ENCODE data around the gene OR7C1.

Gene OR7C1

GRCh38 chr19:14758816-14759215 lies 76.2 kb downstream of the OR7C1 start:
- peak; percentile 57 for DNase-seq (ENCODE audit: low read depth, low spot score)
- Histone ChIP-seq H3K4me3 (ENCODE audit: insufficient read length, low read depth) (peak overlapping the region; percentile 15), H3K4me1 (ENCODE audit: insufficient read depth, insufficient read length) (no peaks in the 10 kb centered on the region), H3K9ac (ENCODE audit: insufficient read length, low read depth) (no peak overlapping the region), H3K27me3 (ENCODE audit: insufficient read depth, insufficient read length) (peaks cover 5% of the 10 kb centered on the region), H3K36me3 (ENCODE audit: insufficient read depth, insufficient read length, low read length) (no peaks in the 10 kb centered on the region), H3K9me3 (ENCODE audit: insufficient read depth, low read length) (no peaks in the 10 kb centered on the region)
- no peak for TF ChIP-seq YY1 (IDR thresholded peaks at IDR 0.05; ENCODE audit: insufficient read depth, insufficient read length)
- TF ChIP-seq SUZ12 (IDR thresholded peaks at IDR 0.05; ENCODE audit: extremely low read depth, insufficient read depth, insufficient read length), result no peak
- no peak for TF ChIP-seq ZNF274 (IDR thresholded peaks at IDR 0.05; ENCODE audit: low read depth, low read length)

GRCh38 chr19:14748601-14749000 lies 86.4 kb downstream of the OR7C1 start:
- no peaks in the 10 kb centered on the region for H3K36me3 ChIP-seq (ENCODE audit: insufficient read depth, insufficient read length, low read length)
- no peak overlapping the region for H3K9ac ChIP-seq (ENCODE audit: insufficient read length, low read depth)
- no peaks in the 10 kb centered on the region for H3K4me1 ChIP-seq (ENCODE audit: insufficient read depth, insufficient read length)
- no peak for DNase-seq (ENCODE audit: low read depth, low spot score)
- no peaks in the 10 kb centered on the region for H3K27me3 ChIP-seq (ENCODE audit: insufficient read depth, insufficient read length)
- peaks cover under 1% of the 10 kb centered on the region; the same call in 1 of the 2 replicates for H3K9me3 ChIP-seq (ENCODE audit: insufficient read depth, low read length)
- no peak for TF ChIP-seq ZNF274 (IDR thresholded peaks at IDR 0.05; ENCODE audit: low read depth, low read length)
- no peak for TF ChIP-seq YY1 (IDR thresholded peaks at IDR 0.05; ENCODE audit: insufficient read depth, insufficient read length)
- no peak for TF ChIP-seq SUZ12 (IDR thresholded peaks at IDR 0.05; ENCODE audit: extremely low read depth, insufficient read depth, insufficient read length)
- no peak overlapping the region for H3K4me3 ChIP-seq (ENCODE audit: insufficient read length, low read depth)

Measured in NT2/D1 (cell line).